ENCODE data around the gene AOPEP.
"Not testable (repeated sequence)": the region's sequence is repeated elsewhere in the genome, so short reads cannot be mapped to it uniquely, and the experiment has no call there.

AOPEP gene

DNA sequence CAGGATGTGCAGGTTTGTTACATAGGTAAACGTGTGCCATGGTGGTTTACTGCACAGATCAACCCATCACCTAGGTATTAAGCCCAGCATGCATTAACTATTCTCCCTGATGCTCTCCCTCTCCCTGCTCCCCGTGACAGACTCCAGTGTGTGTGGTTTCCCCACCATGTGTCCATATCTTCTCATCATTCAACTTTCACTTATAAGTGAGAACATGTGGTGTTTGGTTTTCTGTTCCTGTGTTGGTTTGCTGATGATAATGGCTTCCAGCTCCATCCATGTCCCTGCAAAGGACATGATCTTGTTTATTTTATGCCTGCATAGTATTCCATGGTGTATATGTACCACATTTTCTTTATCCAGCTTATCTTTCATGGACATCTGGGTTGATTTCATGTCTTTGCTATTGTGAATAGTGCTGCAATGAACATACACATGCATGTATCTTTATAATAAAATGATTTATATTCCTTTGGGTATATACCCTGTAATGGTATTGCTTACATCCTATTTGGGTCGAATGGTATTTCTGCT is 103.6 kb downstream of the AOPEP start:
- H3K4me3 ChIP-seq (ENCODE audit: low read depth, low read length), result not testable (repeated sequence)

DNA sequence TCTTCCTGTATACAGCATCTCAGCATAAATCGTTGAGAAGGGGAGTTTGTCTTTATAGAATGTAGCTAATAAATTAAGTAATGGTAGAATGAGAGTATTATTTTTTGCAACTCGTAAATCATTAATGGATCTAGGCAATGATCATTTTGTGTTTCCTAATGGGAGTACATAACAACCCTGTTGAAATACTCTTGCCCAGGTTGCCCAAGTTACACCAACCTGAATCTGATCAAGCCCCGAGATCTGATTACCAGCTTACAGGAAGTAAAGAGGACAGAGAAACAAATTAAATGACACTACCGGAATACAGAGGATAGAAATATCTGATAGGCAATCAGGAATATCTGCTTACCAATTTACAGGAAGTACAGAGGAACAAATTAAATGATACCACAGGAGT is 107.3 kb downstream of the AOPEP start:
- H3K4me3 ChIP-seq (ENCODE audit: low read depth, low read length), result no peak overlapping the region

DNA sequence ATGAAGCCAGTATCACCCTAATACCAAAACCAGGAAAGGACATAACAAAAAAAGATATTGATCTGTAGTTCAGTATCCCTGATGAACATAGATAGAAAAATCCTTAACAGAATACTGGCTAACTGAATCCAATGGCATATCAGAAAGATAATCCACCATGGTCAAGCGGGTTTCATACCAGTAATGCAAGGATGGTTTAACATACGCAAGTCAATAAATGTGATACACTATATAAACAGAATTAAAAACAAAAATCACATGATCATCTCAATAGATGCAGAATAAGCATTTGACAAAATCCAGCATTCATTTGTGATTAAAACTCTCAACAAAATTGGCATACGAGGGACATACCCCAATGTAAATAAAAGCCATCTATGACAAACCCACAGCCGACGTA is 110.9 kb downstream of the AOPEP start:
- no peak overlapping the region for H3K4me3 ChIP-seq (ENCODE audit: low read depth, low read length)

GRCh38 chr9:94839398-94839797 is 112.9 kb downstream of the AOPEP start:
- no peak overlapping the region for H3K4me3 ChIP-seq (ENCODE audit: low read depth, low read length)

- no peak overlapping the region for H3K4me3 ChIP-seq (ENCODE audit: low read depth, low read length)
Observed at GRCh38 chr9:94840738-94841137, 114.2 kb downstream of the AOPEP start.

DNA sequence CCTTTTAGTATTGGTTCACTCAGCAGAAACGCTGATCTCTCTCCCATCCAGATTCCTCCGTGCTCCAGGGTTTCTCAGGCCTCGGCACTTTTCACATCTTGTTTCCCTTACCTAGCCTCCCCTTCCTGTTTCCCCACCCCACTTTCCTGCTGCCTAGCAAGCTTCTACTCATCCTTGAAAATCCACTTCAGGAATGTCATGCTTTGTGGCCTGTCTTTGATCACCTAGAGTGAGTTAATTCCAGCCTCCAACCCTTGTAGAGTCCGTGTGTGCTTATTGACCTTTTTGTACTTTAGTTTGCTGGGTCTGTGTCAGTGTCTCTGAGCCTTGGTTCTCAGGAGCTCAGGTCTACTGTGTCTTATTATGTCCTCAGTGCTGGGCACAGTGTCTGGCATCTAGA is 116.6 kb downstream of the AOPEP start:
- H3K4me3 ChIP-seq (ENCODE audit: low read depth, low read length), result no peak overlapping the region

DNA sequence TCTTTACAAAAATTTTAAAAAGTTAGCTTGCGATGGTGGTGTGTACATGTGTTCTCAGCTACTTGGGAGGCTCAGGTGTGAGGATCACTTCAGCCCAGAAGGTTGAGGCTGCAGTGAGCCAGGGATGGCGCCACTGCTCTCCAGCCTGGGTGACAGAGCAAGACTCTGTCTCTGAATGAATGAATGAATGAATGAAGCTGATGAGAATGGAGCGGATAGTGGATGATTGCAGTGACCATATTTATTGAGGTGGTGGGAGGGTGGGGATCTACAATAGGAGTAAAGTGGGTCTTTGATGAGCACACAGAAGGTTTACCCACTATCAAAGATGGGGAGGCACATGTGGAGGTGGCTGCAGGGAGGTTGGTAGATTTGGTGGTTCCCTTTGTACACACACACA is 120.2 kb downstream of the AOPEP start:
- H3K4me3 ChIP-seq (ENCODE audit: low read depth, low read length), result no peak overlapping the region

- H3K4me3 ChIP-seq (ENCODE audit: low read depth, low read length), result no peak overlapping the region
Observed at GRCh38 chr9:94847486-94847885, 121.0 kb downstream of the AOPEP start.

DNA sequence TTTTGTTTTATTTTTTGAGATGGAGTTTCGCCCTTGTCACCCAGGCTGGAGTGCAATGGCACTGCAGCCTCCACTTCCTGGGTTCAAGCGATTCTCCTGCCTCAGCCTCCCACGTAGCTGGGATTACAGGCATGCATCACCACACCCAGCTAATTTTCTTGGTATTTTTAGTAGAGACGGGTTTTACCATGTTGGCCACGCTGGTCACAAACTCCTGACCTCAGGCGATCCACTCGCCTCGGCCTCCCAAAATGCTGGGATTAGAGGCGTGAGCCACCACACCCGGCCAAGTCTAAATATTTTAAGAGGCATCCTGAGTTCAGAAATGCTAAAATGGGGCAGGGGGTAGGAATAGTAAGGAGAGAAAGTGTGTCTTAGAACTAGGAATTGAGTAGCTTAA is 122.3 kb downstream of the AOPEP start:
- H3K4me3 ChIP-seq (ENCODE audit: low read depth, low read length), result not testable (repeated sequence)

DNA sequence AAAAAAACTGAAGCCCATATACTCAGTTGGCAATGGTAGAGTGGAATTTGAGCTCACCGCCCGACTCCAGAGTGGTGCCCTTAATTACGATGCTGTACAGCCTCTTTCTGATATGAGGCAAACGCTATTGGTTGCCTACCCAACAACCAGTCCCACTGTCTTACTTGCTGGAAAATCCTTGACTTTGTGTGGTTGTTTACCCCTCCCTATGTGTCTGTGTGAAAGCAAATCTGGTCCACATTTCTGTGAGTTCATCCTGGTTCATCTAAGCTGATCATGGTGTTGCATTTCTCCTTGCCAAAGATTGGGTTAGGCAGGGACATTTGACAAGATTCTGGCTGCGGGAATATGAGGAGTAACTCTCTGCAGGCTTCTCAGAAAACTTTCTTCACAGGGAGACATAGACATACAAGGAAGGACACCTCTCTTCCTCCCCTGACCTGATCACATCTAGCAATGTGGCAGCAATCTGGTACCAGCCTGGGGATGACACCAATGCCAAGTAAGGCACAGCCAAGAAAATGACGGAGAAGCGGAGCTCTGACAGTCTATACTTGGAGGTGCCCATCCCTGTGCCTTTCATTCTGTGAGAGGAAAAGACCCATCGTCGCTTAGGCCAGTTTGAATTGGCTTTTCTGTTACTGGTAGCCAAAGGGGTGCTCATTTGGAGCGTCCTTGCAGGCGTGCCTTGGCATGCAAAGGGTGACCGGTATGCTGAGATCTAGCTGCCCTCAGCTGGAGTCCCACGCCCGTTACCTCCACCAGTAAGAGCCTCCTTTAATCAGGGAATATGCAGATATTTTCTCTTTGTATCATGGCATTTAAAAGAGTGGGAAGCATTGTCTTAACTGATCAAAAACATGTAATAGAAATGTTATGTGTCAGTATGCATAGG is 124.3 kb downstream of the AOPEP start:
- no peak overlapping the region for H3K4me3 ChIP-seq (ENCODE audit: low read depth, low read length)

- H3K4me3 ChIP-seq (ENCODE audit: low read depth, low read length), result no peak overlapping the region
Observed at GRCh38 chr9:94851467-94851866, 125.0 kb downstream of the AOPEP start.

GRCh38 chr9:94851892-94852291 is 125.4 kb downstream of the AOPEP start:
- H3K4me3 ChIP-seq (ENCODE audit: low read depth, low read length), result no peak overlapping the region

GRCh38 chr9:94852373-94852772 is 125.9 kb downstream of the AOPEP start:
- no peak overlapping the region for H3K4me3 ChIP-seq (ENCODE audit: low read depth, low read length)

GRCh38 chr9:94853887-94854286 is 127.4 kb downstream of the AOPEP start:
- H3K4me3 ChIP-seq (ENCODE audit: low read depth, low read length), result no peak overlapping the region

- no peak overlapping the region for H3K4me3 ChIP-seq (ENCODE audit: low read depth, low read length)
Observed at GRCh38 chr9:94855903-94856302, 129.4 kb downstream of the AOPEP start.

GRCh38 chr9:94857791-94858190 is 131.3 kb downstream of the AOPEP start:
- H3K4me3 ChIP-seq (ENCODE audit: low read depth, low read length), result no peak overlapping the region

- H3K4me3 ChIP-seq (ENCODE audit: low read depth, low read length), result no peak overlapping the region
Observed at GRCh38 chr9:94859226-94859625, 132.7 kb downstream of the AOPEP start.

DNA sequence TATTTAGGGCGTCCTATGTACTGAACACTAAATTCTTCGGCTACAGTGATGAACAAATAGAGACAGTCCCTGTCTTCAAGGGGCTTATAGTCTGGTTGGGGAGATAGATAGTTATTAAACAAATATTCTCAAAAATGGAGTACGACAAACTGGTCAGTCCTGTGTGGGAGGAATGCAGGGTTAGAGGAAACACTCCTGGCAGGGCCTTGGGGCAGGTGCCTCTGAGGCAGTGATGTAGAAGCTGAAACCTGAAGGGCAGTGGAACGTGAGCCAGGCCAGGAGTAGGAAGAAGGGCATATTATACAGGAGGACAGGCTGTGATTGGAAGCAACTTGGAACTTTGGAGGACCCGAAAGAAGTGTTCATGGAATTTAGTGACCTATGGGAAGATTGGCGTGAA is 133.4 kb downstream of the AOPEP start:
- no peak overlapping the region for H3K4me3 ChIP-seq (ENCODE audit: low read depth, low read length)

DNA sequence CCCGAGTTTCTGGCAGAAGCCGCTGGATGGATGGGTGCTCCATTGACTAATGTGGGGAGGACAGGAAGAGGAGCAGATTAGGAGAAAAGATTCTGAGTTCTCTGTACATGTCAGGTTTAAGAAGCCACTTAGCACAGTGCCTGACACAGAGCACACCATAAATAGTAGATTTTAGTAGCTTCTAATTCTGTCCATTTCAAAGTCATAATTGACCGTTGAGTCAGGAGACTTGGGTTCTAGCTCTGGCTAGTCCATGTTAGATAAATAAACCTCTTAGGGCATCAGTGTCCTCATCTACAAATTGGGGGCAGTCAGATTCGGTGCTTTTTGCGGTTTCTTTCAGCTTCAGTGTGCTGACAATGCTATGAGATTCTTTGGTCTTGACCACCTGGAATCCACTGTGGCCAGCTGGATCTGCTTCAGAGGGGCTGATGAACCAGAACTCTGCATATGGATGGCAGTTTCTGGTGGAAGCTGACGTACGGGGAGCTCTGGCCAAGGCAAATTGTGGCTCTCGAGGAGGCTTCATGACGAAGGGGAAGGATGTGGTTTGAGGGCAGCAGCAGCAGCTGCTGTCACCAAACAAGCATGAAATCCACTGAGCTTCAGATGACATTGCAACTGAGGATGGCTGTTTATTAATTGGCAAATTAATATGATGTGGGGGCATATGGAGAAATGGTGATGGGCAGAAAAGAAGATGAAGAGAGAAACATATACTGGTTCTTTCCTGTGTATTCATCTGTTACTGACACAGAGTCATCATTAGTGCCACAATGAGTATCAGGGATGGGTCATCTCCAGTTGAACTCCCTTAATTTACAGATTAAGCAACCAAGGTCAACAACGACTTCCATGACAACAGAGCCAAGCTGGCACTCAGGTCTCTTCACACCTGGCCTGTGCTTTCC is 134.4 kb downstream of the AOPEP start:
- no peak overlapping the region for H3K4me3 ChIP-seq (ENCODE audit: low read depth, low read length)

GRCh38 chr9:94861589-94862272 is 135.2 kb downstream of the AOPEP start:
- no peak overlapping the region for H3K4me3 ChIP-seq (ENCODE audit: low read depth, low read length)

- H3K4me3 ChIP-seq (ENCODE audit: low read depth, low read length), result no peak overlapping the region
Observed at GRCh38 chr9:94864196-94864595, 137.7 kb downstream of the AOPEP start.

All from iPS-11a (cell line).